Aorta (tissue), 5 donors: ENCODE data around the gene SYTL3. TPM values are rescaled to one million over a fixed set of nuclear protein-coding genes. Genes with fewer than 3 reads are reported as not detected.

Source experiments
- ATAC-seq: fragments of 200-7000 bp; cut with Tn5 transposase; one replicate; pipeline ENCODE4 v1.9.1; 2022; ENCODE audit warnings: moderate library complexity; ENCODE audit not compliant: low FRiP score
- DNase-seq, 2 donors: peaks; one replicate each; pipeline ENCODE4 v3.0.0-alpha.2; 2020
- H3K27ac ChIP-seq, 2 donors: one replicate each; pipeline ENCODE4 v1.5.1; 2013; ENCODE audit warnings: low read length in 2 of 2, mild to moderate bottlenecking in 2 of 2, moderate library complexity in 2 of 2, control low read depth in 1 of 2, inconsistent platforms in 1 of 2, low read depth in 1 of 2
- H3K27me3 ChIP-seq, 2 donors: one replicate each; pipeline ENCODE4 v1.6.1; 2013; ENCODE audit warnings: control low read depth in 1 of 2, low read length in 1 of 2, mild to moderate bottlenecking in 1 of 2, moderate library complexity in 1 of 2; ENCODE audit not compliant: insufficient read depth in 2 of 2, control insufficient read depth in 1 of 2
- H3K36me3 ChIP-seq, 2 donors: one replicate each; pipeline ENCODE4 v1.6.1; 2013; ENCODE audit warnings: control low read depth in 1 of 2, low read length in 1 of 2, mild to moderate bottlenecking in 1 of 2; ENCODE audit not compliant: insufficient read depth in 2 of 2, control insufficient read depth in 1 of 2
- H3K4me1 ChIP-seq, 2 donors: one replicate each; pipeline ENCODE4 v1.6.1; 2013; ENCODE audit warnings: low read length in 2 of 2, control low read depth in 1 of 2, mild to moderate bottlenecking in 1 of 2, moderate library complexity in 1 of 2; ENCODE audit not compliant: insufficient read depth in 2 of 2, control insufficient read depth in 1 of 2
- H3K4me3 ChIP-seq, 2 donors: one replicate each; pipeline ENCODE4 v1.5.1; 2013; ENCODE audit warnings: low read length in 2 of 2, control low read depth in 1 of 2, mild to moderate bottlenecking in 1 of 2
- H3K9me3 ChIP-seq: one replicate; pipeline ENCODE4 v1.6.1; 2013; ENCODE audit warnings: mild to moderate bottlenecking, low read length; ENCODE audit not compliant: control insufficient read depth
- WGBS, 2 donors: extraction: QIAGEN DNeasy Blood & Tissue Kit; methylation state at CpG; one replicate each; pipeline ENCODE4 v1.1.7; 2013; 5-methylcytosine and 5-hydroxymethylcytosine counted together
- intact Hi-C, 2 donors: fragments of 100-400 bp; cut with DNase I; formaldehyde crosslinking; loops; one replicate each; pipeline versions ENCODE4 v1.14.2 to v1.15.0; 2022
- polyA plus RNA-seq, 2 donors: library from polyadenylated mRNA; stranded (reverse); fragments of 200-250 nt; gene quantifications; one replicate each; pipeline ENCODE4 v1.2.3, GENCODE V29; 2013
- total RNA-seq, 2 donors: library from RNA; stranded (reverse); fragmentation: NEBNext Ultra II Directional; extraction: Animal tissue kit (Norgen Biotek cat#: 25700); gene quantifications; one replicate each; pipeline ENCODE4 v1.2.1, GENCODE V29; 2021
- donor health status: healthy with polysubstance abuse.
- donor health status: Bipolar disorder and iron deficiency.
- donor health status: DM: no; HTN: no; CAD: no.
- donor health status: DM: no; HTN: no; CAD: no.
- donor health status: DM: yes; HTN: yes; CAD: no.

Gene SYTL3
- total and polyA plus RNA-seq, 4 donors = 0.64 to 4.7 (median 2.4) TPM

DNA sequence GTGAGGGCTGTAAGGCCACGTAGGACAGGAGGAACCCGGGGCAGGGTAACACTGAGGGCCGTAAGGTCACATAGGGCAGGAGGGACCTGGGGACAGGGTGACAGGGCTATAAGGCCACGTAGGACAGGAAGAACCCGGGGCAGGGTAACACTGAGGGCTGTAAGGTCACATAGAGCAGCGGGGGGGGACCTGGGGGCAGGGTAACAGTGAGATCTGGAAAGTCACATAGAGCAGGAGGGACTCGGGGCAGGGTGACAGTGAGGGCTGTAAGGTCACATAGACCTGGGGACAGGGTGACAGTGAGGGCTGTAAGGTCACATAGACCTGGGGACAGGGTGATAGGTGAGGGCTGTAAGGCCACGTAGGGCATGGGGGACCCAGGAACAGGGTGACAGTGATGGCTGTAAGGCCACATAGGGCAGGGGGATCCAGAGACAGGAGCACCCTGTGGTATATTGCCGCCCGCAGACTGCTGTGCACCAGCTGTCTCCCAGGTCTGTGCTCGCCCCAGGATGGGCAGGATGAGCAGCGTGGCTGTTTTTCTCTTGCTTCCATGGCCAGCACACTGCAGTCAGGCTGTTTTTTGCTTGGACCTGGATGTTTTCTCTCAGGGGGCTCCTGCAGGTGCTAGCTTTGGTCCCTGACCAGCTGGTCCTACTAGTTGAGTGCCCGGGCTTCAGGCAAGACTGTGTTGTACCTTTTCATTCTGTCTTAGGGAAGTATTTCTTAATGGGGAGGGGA is 55.7 kb downstream of the SYTL3 start:
- no peak for DNase-seq
- H3K9me3 ChIP-seq = no peaks in the 10 kb centered on the region
- 88 to 90% methylated on average over 13 of the region's 13 CpGs for WGBS, 2 donors
- peak overlapping the region in 1 of 2 donors; percentile 43 for H3K27ac ChIP-seq
- no peaks in the 10 kb centered on the region for H3K27me3 ChIP-seq
- no peaks in the 10 kb centered on the region for H3K4me1 ChIP-seq
- ATAC-seq = no peak
- H3K4me3 ChIP-seq = no peak overlapping the region
- intact Hi-C loops = loop anchor here (2.0 to 10.0 kb wide), 4 partner anchors 109 to 399 kb away; partner anchors contain the start of gene EZR (in 2 of the 2)
- H3K36me3 ChIP-seq = no peaks in the 10 kb centered on the region

DNA sequence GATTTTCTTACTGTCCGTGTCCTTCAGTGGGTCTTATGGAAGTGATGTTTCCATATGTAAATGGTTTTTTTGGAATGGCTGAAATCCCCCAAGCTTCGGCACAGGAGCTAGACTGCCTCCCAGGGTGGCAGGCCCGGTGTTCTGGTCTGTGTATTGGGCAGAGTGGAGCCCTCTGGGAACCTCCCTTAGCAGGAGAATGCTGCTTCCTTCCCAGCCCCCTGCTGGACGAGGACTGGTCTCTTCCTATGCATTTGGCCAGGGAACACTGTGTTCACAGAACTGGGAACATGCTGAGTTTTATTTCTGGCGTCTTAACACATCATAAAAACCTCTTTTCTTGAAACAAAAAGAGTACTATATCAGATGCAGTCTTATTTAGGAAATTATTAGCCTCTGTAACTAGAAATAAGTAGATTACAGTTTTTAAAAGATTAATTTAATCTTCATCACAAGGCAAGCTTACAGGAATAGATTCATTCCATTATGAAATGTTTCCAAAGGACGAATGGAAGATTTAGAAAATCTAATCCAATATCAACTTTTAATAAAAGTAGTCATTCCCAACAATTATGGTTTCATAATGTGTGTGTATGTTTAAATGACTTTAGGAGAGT is 56.6 kb downstream of the SYTL3 start:
- intact Hi-C loops = loop anchor here (5.0 to 10.0 kb wide), 3 partner anchors 108 to 266 kb away; partner anchors contain the start of gene EZR (in 2 of the 2)
- peak; percentile 59 to 82 for DNase-seq
- WGBS, 2 donors = 14 to 17% methylated on average over 6 of the region's 6 CpGs

DNA sequence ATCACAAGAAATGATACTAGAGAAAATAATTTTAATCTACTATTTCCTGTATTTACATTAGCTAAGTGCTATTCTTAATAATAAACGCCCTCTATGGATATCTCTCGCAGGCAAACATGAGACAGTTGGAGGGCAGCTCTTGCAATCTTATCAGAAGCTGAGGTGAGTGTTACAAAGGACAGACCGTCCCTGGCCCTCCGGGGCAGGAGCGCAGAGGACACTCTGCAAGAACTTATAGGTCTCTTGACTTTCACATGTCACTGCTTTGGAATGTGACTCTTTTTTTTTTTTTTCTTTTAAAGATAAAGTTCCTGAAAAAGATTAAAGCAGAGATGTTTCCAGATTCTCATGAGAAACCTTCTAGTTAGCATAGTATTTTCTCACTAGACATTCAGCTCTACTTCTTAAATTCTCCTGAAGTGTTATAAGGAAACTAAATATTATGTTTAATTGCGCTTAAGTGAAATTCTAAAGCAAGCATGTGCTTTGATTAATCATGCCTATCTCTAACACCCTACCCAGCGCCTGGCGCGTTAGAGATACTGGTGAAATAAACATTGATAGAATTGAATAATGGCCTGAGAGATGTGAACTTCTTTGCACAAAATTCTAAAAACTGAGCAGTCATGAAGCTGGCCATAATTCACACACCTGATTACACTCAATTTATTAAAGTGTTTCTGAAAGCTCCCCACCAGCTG is 57.4 kb downstream of the SYTL3 start:
- 5 to 11% methylated on average over 9 of the region's 9 CpGs for WGBS, 2 donors
- intact Hi-C loops = loop anchor here (5.0 to 10.0 kb wide), 3 partner anchors 108 to 265 kb away; partner anchors contain the start of gene EZR (in 2 of the 2)
- Histone ChIP-seq H3K36me3 (no peaks in the 10 kb centered on the region), H3K4me1 (no peaks in the 10 kb centered on the region), H3K27me3 (no peaks in the 10 kb centered on the region), H3K4me3 (no peak overlapping the region), H3K27ac (peak overlapping the region; percentile 18 to 20), H3K9me3 (no peaks in the 10 kb centered on the region)
- no peak for DNase-seq
- no peak for ATAC-seq

More for the DNA sequence above, 56.6 kb downstream of the SYTL3 start:
- H3K27ac ChIP-seq = peak overlapping the region in 1 of 2 donors; percentile 43
- H3K36me3 ChIP-seq = no peaks in the 10 kb centered on the region
- no peak overlapping the region for H3K4me3 ChIP-seq
- H3K27me3 ChIP-seq = no peaks in the 10 kb centered on the region
- ATAC-seq = peak; percentile 69
- no peaks in the 10 kb centered on the region for H3K9me3 ChIP-seq
- no peaks in the 10 kb centered on the region for H3K4me1 ChIP-seq

DNA sequence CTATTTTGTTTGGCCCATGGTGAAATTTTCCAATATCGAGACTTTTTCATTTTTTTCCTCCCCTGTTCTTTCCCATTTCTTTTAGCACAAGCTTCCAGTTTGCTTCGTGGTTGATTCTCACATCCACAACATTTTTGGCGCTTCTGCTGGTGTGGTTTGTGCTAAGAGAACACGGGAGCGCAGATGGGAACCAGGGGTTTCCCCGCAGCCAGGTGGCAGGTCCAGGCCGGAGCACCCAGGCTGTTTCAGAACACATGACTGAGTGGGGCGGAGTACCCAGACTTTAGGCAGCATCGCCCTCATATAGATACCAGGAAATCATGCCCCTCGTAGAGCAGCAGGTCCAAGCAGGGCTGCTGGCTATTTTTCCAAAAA is 58.0 kb downstream of the SYTL3 start:
- no peaks in the 10 kb centered on the region for H3K36me3 ChIP-seq
- 6 to 7% methylated on average over 10 of the region's 10 CpGs for WGBS, 2 donors
- H3K4me3 ChIP-seq = no peak overlapping the region
- intact Hi-C loops = loop anchor here (5.0 to 10.0 kb wide), 3 partner anchors 107 to 264 kb away; partner anchors contain the start of gene EZR (in 2 of the 2)
- H3K4me1 ChIP-seq = no peaks in the 10 kb centered on the region
- H3K27me3 ChIP-seq = no peaks in the 10 kb centered on the region
- DNase-seq = no peak
- no peaks in the 10 kb centered on the region for H3K9me3 ChIP-seq
- H3K27ac ChIP-seq = peak overlapping the region; percentile 7 to 18
- no peak for ATAC-seq

DNA sequence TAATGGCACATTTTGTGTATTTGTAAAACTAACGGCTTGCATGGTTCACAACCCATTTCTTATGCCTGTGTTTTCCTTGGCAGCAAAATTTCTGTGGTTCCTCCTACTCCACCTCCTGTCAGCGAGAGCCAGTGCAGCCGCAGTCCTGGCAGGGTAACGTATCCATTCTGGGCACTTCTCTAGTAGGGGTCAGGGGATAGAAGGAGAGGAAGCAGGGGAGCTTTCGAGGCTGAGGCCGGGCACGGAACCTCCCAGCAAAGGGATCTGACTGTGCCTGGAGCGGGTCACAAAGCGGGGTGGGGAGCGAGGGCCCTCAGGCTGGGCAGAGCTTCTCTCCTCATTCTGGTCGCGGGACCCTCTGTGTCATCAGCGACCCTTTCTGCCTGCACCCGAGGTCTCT is 58.4 kb downstream of the SYTL3 start:
- no peak overlapping the region for H3K4me3 ChIP-seq
- no peaks in the 10 kb centered on the region for H3K9me3 ChIP-seq
- H3K27ac ChIP-seq = no peak overlapping the region
- no peaks in the 10 kb centered on the region for H3K4me1 ChIP-seq
- intact Hi-C loops = loop anchor here (5.0 to 10.0 kb wide), 3 partner anchors 107 to 264 kb away; partner anchors contain the start of gene EZR (in 2 of the 2)
- WGBS, 2 donors = 8 to 14% methylated on average over 14 of the region's 14 CpGs
- H3K36me3 ChIP-seq = no peaks in the 10 kb centered on the region
- no peaks in the 10 kb centered on the region for H3K27me3 ChIP-seq
- peak; percentile 54 for ATAC-seq
- DNase-seq = peak in 1 of 2 donors; percentile 52

DNA sequence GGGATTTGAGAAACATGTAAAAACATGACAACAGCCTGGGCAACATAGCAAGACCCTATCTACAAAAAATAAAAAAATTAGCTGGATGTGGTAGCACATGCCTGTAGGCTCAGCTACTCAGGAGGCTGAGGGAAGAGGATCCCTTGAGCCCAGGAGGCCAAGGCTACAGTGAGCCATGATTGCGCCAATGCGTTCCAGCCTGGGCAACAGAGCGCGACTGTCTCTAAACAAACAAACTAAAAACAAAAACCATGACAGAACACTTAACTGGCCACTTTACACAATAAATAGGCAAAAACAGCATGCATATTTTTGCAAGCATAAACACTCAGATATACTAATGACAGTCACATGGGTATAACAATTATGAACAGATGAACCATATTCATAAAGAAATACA is 60.0 kb downstream of the SYTL3 start:
- Histone ChIP-seq H3K9me3 (no peaks in the 10 kb centered on the region), H3K4me3 (no peak overlapping the region), H3K27ac (no peak overlapping the region), H3K27me3 (no peaks in the 10 kb centered on the region), H3K36me3 (no peaks in the 10 kb centered on the region), H3K4me1 (no peaks in the 10 kb centered on the region)
- 96 to 98% methylated on average over 4 of the region's 4 CpGs for WGBS, 2 donors
- ATAC-seq = no peak
- intact Hi-C loops = loop anchor here (5.0 to 10.0 kb wide), 3 partner anchors 105 to 262 kb away; partner anchors contain the start of gene EZR (in 2 of the 2)
- no peak for DNase-seq

DNA sequence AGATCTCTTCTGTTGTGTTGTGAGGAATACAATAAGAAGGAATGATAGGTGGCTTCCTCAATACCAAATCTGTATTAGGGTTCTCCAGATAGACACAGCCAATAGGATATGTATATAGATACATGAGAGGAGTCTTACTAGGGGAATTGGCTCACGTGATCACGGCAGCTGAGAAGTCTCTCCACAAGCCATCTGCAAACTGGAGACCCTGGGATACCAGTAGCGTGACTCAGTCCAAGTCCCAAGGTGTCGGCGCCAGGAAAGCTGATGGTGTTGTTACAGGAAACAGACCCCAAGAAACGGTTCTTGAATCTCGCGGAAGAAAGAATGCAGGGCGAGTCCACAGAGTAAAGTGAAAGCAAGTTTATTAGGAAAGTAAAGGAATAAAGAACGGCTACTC is 61.4 kb downstream of the SYTL3 start:
- no peaks in the 10 kb centered on the region for H3K4me1 ChIP-seq
- ATAC-seq = no peak
- no peak overlapping the region for H3K27ac ChIP-seq
- intact Hi-C loops = no loop called here
- no peak overlapping the region for H3K4me3 ChIP-seq
- no peaks in the 10 kb centered on the region for H3K36me3 ChIP-seq
- WGBS, 2 donors = 78 to 89% methylated on average over 10 of the region's 10 CpGs
- no peak for DNase-seq
- H3K9me3 ChIP-seq = no peaks in the 10 kb centered on the region
- no peaks in the 10 kb centered on the region for H3K27me3 ChIP-seq

DNA sequence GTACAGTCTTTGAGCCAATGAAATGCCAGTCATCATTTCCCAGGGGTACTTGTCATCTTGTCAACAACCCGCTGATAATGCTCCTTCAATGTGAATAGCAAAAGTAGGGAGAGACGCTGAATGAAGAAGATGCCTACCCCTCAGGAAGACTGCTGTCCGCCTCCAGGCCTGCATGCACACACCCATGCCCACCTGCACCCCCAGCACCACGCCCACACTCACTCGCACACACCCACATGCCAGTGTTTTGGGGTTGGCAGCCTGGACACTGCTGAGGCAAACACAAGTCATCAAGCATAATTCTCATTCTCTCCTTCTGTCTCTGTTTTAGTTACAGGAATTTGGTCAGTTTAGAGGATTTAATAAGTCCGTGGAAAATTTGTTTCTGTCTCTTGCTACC is 63.6 kb downstream of the SYTL3 start:
- Histone ChIP-seq H3K27ac (no peak overlapping the region), H3K9me3 (no peaks in the 10 kb centered on the region), H3K4me3 (no peak overlapping the region), H3K27me3 (no peaks in the 10 kb centered on the region), H3K4me1 (no peaks in the 10 kb centered on the region), H3K36me3 (no peaks in the 10 kb centered on the region)
- 89 to 90% methylated on average over 6 of the region's 6 CpGs for WGBS, 2 donors
- DNase-seq = no peak
- ATAC-seq = no peak
- intact Hi-C loops = no loop called here
